K562 (cell line): ENCODE measurements around the gene CHD1L. TPM values are rescaled to one million over a fixed set of nuclear protein-coding genes. Genes with fewer than 3 reads are reported as not detected.

Source experiments
- CC2D1A ChIP-seq: fragments of 450-650 bp; IDR thresholded peaks from 2 replicates; pipeline ENCODE4 v1.6.1; 2017; ENCODE audit warnings: mild to moderate bottlenecking
- GMEB1 ChIP-seq: fragments of 250-450 bp; sonication (Bioruptor Pico); IDR thresholded peaks from 2 replicates; pipeline ENCODE4 v1.4.0; 2020; ENCODE audit warnings: mild to moderate bottlenecking
- HLTF ChIP-seq: fragments of 450-650 bp; IDR thresholded peaks from 2 replicates; pipeline ENCODE4 v1.6.1; 2016
- L3MBTL2 ChIP-seq: fragments of 450-650 bp; IDR thresholded peaks from 2 replicates; pipeline ENCODE4 v1.6.1; 2016; ENCODE audit warnings: mild to moderate bottlenecking, moderate library complexity
- RB1 ChIP-seq: fragments of 450-650 bp; IDR thresholded peaks from 2 replicates; pipeline ENCODE4 v1.6.1; 2017; ENCODE audit warnings: low read depth, mild to moderate bottlenecking
- RBFOX2 ChIP-seq: fragments of 200-400 bp; formaldehyde crosslinking; IDR thresholded peaks from 2 replicates; pipeline ENCODE4 v1.6.1; 2017; ENCODE audit warnings: low read depth, mild to moderate bottlenecking, low read length, moderate library complexity
- ZNF280B ChIP-seq: fragments of 250-450 bp; sonication (Bioruptor Pico); IDR thresholded peaks from 2 replicates; pipeline ENCODE4 v1.5.1; 2021; ENCODE audit warnings: mild to moderate bottlenecking
- ZNF584 ChIP-seq: fragments of 200-800 bp; sonication (Bioruptor generic); IDR thresholded peaks from 2 replicates; pipeline ENCODE4 v1.6.1; 2016; ENCODE audit warnings: low read depth, mild to moderate bottlenecking, missing genetic modification characterization, missing compliant biosample characterization
- polyA plus RNA-seq, 8 experiments: library from polyadenylated mRNA; depleted of rRNA in 4 of 8; stranded (reverse) in 5 of 8; unstranded in 3 of 8; fragments of >200 nt; fragmentation: Nextera tagmentation in 2 of 8; fragmentation: Illumina TruSeq in 1 of 8; extraction: Ambion mirVana in 2 of 8; extraction: Trizol in 1 of 8; gene quantifications; 2 replicates each; pipeline versions ENCODE4 v1.2.1 to v1.2.3, GENCODE V29; 2011 to 2014; ENCODE audit warnings: inconsistent platforms in 1 of 8, missing spikeins in 1 of 8
- total RNA-seq, 7 experiments: library from RNA; depleted of rRNA in 6 of 7; stranded (reverse); fragments of >200 nt in 6 of 7; fragmentation: Illumina TruSeq in 2 of 7; extraction: Trizol in 2 of 7; gene quantifications; 2 replicates each; pipeline versions ENCODE4 v1.2.1 to v1.2.3, GENCODE V29; 2011 to 2021; ENCODE audit warnings: low replicate concordance in 1 of 7
- TF ChIP-seq, protein P1 (sequence below), 3 experiments: IDR thresholded peaks in 2 of 3; conservative IDR thresholded peaks in 1 of 3; 2 replicates each; pipeline ENCODE4 v1.5.1; 2011 to 2012; ENCODE audit warnings: low read length in 3 of 3, mild to moderate bottlenecking in 3 of 3, control low read depth in 2 of 3, improper control_type of control experiment in 1 of 3, inconsistent platforms in 1 of 3, low read depth in 1 of 3, mixed read lengths in 1 of 3, moderate library complexity in 1 of 3; ENCODE audit not compliant: insufficient read depth in 2 of 3
- TF ChIP-seq, protein P2 (sequence below): IDR thresholded peaks from 3 replicates; pipeline ENCODE4 v1.6.1; 2011; ENCODE audit warnings: borderline replicate concordance, mild to moderate bottlenecking; ENCODE audit not compliant: insufficient read length, insufficient read depth
- TF ChIP-seq, protein P3 (sequence below), 2 experiments: fragments of 450-650 bp in 1 of 2; sonication (generic) in 1 of 2; formaldehyde crosslinking; conservative IDR thresholded peaks; 2 replicates each; pipeline versions ENCODE4 v1.4.0 to v1.8.1; 2020 to 2022; ENCODE audit warnings: mild to moderate bottlenecking in 1 of 2, missing genetic modification reagents in 1 of 2
- TF ChIP-seq, protein P4 (sequence below), 2 experiments: IDR thresholded peaks; 2 replicates each; pipeline ENCODE4 v1.6.1; 2011; ENCODE audit warnings: borderline replicate concordance in 1 of 2, control low read depth in 1 of 2, low read depth in 1 of 2, low read length in 1 of 2, mild to moderate bottlenecking in 1 of 2, mixed read lengths in 1 of 2, moderate library complexity in 1 of 2; ENCODE audit not compliant: insufficient read depth in 1 of 2, insufficient read length in 1 of 2, poor library complexity in 1 of 2, severe bottlenecking in 1 of 2; ENCODE audit errors: extremely low read depth in 1 of 2

Gene CHD1L
- total and polyA plus RNA-seq, 9 of the 15 experiments (the other 6 are each of a cell fraction or from before 2014, with no cell fraction given), result 25.0 to 93.3 (median 59.1) TPM

DNA sequence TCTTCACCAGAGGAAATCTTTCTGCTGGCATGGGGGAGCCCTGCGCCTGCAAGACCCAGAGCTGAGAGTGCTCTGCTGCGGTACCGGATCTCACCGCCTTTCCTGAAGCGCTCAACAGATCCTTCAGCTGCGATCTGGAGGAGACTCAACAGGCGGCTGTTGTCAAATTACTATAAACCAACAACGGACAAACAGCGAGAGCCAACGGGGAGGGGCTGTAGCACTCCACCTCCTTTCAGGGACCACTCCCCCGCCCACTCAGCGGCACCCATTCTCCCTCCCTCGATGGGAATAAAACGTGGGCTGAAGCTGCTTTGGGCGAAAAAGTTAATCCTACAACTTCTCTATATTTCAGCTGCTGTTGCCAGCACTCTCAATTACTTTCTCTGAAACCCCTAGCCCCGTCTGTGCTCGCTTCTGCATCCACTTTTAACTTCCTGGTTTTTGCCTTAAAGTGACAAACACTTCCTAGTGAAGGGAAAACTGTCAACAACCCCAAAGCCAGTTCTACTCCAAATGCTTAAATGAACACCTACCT, 17.2 kb upstream of the CHD1L start, which contains the start of gene FMO5 (continued):
- TF ChIP-seq, protein P1, sequence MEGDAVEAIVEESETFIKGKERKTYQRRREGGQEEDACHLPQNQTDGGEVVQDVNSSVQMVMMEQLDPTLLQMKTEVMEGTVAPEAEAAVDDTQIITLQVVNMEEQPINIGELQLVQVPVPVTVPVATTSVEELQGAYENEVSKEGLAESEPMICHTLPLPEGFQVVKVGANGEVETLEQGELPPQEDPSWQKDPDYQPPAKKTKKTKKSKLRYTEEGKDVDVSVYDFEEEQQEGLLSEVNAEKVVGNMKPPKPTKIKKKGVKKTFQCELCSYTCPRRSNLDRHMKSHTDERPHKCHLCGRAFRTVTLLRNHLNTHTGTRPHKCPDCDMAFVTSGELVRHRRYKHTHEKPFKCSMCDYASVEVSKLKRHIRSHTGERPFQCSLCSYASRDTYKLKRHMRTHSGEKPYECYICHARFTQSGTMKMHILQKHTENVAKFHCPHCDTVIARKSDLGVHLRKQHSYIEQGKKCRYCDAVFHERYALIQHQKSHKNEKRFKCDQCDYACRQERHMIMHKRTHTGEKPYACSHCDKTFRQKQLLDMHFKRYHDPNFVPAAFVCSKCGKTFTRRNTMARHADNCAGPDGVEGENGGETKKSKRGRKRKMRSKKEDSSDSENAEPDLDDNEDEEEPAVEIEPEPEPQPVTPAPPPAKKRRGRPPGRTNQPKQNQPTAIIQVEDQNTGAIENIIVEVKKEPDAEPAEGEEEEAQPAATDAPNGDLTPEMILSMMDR (IDR thresholded peaks at IDR 0.05 in 2 of 3, conservative IDR thresholded peaks at IDR 0.05 in 1 of 3; ENCODE audit: insufficient read depth in 2 of 3, low read depth in 1 of 3, low read length in 3 of 3), result peak; percentile 10 to 23 (median 21); a peak in 3 of 6 replicates
- no peak for TF ChIP-seq ZNF280B (CRISPR knock-in tag)
- no peak for TF ChIP-seq HLTF
- TF ChIP-seq GMEB1 (CRISPR knock-in tag), result 0 out of 2 replicates have a peak, but pooled peaks have one; percentile 23
- TF ChIP-seq RB1, result 0 out of 2 replicates have a peak, but pooled peaks have one; percentile 6
- no peak for TF ChIP-seq CC2D1A
- TF ChIP-seq, protein P2, sequence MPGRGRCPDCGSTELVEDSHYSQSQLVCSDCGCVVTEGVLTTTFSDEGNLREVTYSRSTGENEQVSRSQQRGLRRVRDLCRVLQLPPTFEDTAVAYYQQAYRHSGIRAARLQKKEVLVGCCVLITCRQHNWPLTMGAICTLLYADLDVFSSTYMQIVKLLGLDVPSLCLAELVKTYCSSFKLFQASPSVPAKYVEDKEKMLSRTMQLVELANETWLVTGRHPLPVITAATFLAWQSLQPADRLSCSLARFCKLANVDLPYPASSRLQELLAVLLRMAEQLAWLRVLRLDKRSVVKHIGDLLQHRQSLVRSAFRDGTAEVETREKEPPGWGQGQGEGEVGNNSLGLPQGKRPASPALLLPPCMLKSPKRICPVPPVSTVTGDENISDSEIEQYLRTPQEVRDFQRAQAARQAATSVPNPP, result no peak
- TF ChIP-seq L3MBTL2, result peak; percentile 44; the same call in 1 of the 2 replicates
- TF ChIP-seq, protein P3, sequence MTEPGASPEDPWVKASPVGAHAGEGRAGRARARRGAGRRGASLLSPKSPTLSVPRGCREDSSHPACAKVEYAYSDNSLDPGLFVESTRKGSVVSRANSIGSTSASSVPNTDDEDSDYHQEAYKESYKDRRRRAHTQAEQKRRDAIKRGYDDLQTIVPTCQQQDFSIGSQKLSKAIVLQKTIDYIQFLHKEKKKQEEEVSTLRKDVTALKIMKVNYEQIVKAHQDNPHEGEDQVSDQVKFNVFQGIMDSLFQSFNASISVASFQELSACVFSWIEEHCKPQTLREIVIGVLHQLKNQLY (CRISPR knock-in tag; conservative IDR thresholded peaks at IDR 0.05), result no peak
- no peak for TF ChIP-seq ZNF584
- TF ChIP-seq RBFOX2, result no peak
- TF ChIP-seq, protein P4, sequence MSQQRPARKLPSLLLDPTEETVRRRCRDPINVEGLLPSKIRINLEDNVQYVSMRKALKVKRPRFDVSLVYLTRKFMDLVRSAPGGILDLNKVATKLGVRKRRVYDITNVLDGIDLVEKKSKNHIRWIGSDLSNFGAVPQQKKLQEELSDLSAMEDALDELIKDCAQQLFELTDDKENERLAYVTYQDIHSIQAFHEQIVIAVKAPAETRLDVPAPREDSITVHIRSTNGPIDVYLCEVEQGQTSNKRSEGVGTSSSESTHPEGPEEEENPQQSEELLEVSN (IDR thresholded peaks at IDR 0.05; ENCODE audit: borderline replicate concordance in 1 of 2, extremely low read depth in 1 of 2, insufficient read depth in 1 of 2, insufficient read length in 1 of 2, low read depth in 1 of 2, low read length in 1 of 2, poor library complexity in 1 of 2, severe bottlenecking in 1 of 2), result peak in 1 of 2 experiments; percentile 40
